NCI-H146 (cell line): ENCODE data around the gene EPHX1.
"Not testable (repeated sequence)": the region's sequence is repeated elsewhere in the genome, so short reads cannot be mapped to it uniquely, and the experiment has no call there.

ENCODE experiments used
- DNase-seq: peaks from one replicate; lab custom pipeline; 2025; lab: John Stamatoyannopoulos, UW

Gene EPHX1

GRCh38 chr1:225881081-225881958 is 71.4 kb downstream of the EPHX1 start:
- DNase-seq, result no peak

- DNase-seq, result peak; percentile 58
Observed at GRCh38 chr1:225881959-225882693, 72.2 kb downstream of the EPHX1 start, which contains the start of gene TMEM63A. TMEM63A (minus strand) TSS chr1:225882380; CDS start chr1:225877580, 4,800 bp downstream.

- peak; percentile 61 for DNase-seq
Observed at GRCh38 chr1:225882694-225883615, 73.0 kb downstream of the EPHX1 start.

GRCh38 chr1:225883616-225884265 is 73.8 kb downstream of the EPHX1 start:
- DNase-seq, result no peak

- no peak for DNase-seq
Observed at GRCh38 chr1:225885336-225885735, 75.4 kb downstream of the EPHX1 start.

GRCh38 chr1:225886159-225887029 is 76.5 kb downstream of the EPHX1 start:
- DNase-seq, result no peak

- no peak for DNase-seq
Observed at GRCh38 chr1:225887030-225887314, 77.0 kb downstream of the EPHX1 start.

GRCh38 chr1:225887554-225888288 is 77.8 kb downstream of the EPHX1 start:
- DNase-seq, result not testable (repeated sequence)

GRCh38 chr1:225888289-225888897 is 78.5 kb downstream of the EPHX1 start:
- no peak for DNase-seq

- no peak for DNase-seq
Observed at GRCh38 chr1:225888898-225889601, 79.1 kb downstream of the EPHX1 start, which contains the start of gene LEFTY1. LEFTY1 (minus strand) TSS chr1:225889146; CDS start chr1:225889066, 80 bp downstream.

GRCh38 chr1:225889743-225890142 is 79.8 kb downstream of the EPHX1 start:
- no peak for DNase-seq

GRCh38 chr1:225890346-225891228 is 80.7 kb downstream of the EPHX1 start:
- no peak for DNase-seq

- DNase-seq, result no peak
Observed at GRCh38 chr1:225891229-225891972, 81.5 kb downstream of the EPHX1 start.

GRCh38 chr1:225892307-225892706 is 82.4 kb downstream of the EPHX1 start:
- no peak for DNase-seq
